Stimulated activated CD4-positive, alpha-beta T cell treated with anti-CD3 and anti-CD28 coated beads, TNF-alpha, amount 100 ng/mL, for 1 hour (primary cell): ENCODE data around the gene TMEM107.
"Not testable (repeated sequence)": the region's sequence is repeated elsewhere in the genome, so short reads cannot be mapped to it uniquely, and the experiment has no call there.

ENCODE experiments used
- DNase-seq, 3 donors: peaks; one replicate each; pipeline ENCODE4 v3.0.0-alpha.2; 2020; ENCODE audit warnings: low read depth in 3 of 3, low spot score in 1 of 3

The TMEM107 gene

GRCh38 chr17:8176197-8176940 is at the start of gene TMEM107:
TSS of gene TMEM107 (minus strand) at chr17:8176380. CDS start at chr17:8176286, 94 bp downstream.
- peak; percentile 67 to 72 (median 69) for DNase-seq

GRCh38 chr17:8224891-8225812 is 49.0 kb upstream of the TMEM107 start:
- DNase-seq, result no peak

GRCh38 chr17:8223356-8224126 is 47.4 kb upstream of the TMEM107 start:
- peak in 1 of 3 donors; percentile 37 for DNase-seq

- DNase-seq, result peak; percentile 72 to 90 (median 76)
Measured at GRCh38 chr17:8222630-8223355, 46.6 kb upstream of the TMEM107 start.

GRCh38 chr17:8222380-8222629 is 46.1 kb upstream of the TMEM107 start:
- no peak for DNase-seq

GRCh38 chr17:8221663-8222379 is 45.6 kb upstream of the TMEM107 start:
- peak; percentile 79 to 88 (median 87) for DNase-seq

- DNase-seq, result peak; percentile 58 to 95 (median 75)
Measured at GRCh38 chr17:8220783-8221662, 44.8 kb upstream of the TMEM107 start.

GRCh38 chr17:8214000-8214399 is 37.8 kb upstream of the TMEM107 start:
- not testable (repeated sequence) for DNase-seq

- DNase-seq, result no peak
Measured at GRCh38 chr17:8212312-8213180, 36.4 kb upstream of the TMEM107 start.

GRCh38 chr17:8210761-8211458 is 34.7 kb upstream of the TMEM107 start:
- no peak for DNase-seq

GRCh38 chr17:8209907-8210760 is 34.0 kb upstream of the TMEM107 start, which contains the start of gene AURKB:
TSS of gene AURKB (minus strand) at chr17:8210575. CDS start at chr17:8210224, 351 bp downstream.
- DNase-seq, result peak; percentile 72 to 81 (median 76)

GRCh38 chr17:8206536-8206935 is 30.4 kb upstream of the TMEM107 start:
- no peak for DNase-seq

- no peak for DNase-seq
Measured at GRCh38 chr17:8204761-8205555, 28.8 kb upstream of the TMEM107 start.

- no peak for DNase-seq
Measured at GRCh38 chr17:8192070-8192815, 16.1 kb upstream of the TMEM107 start.

- no peak for DNase-seq
Measured at GRCh38 chr17:8190506-8190905, 14.3 kb upstream of the TMEM107 start.
